GM12891 (cell line): ENCODE results near the gene UBAP1L.
"Not testable (repeated sequence)": the region's sequence is repeated elsewhere in the genome, so short reads cannot be mapped to it uniquely, and the experiment has no call there.

Experiments used
- POLR2A ChIP-seq: IDR thresholded peaks from 2 replicates; pipeline ENCODE4 v1.6.1; 2011; ENCODE audit warnings: low read depth, low read length, control low read depth
- POLR2AphosphoS5 ChIP-seq: IDR thresholded peaks from 2 replicates; pipeline ENCODE4 v1.6.1; 2011; ENCODE audit warnings: low read depth, low read length, control low read depth
- POU2F2 ChIP-seq: IDR thresholded peaks from 2 replicates; pipeline ENCODE4 v1.6.1; 2011; ENCODE audit warnings: low read depth, mild to moderate bottlenecking, control low read depth, low read length, moderate library complexity
- SPI1 ChIP-seq: IDR thresholded peaks from 2 replicates; pipeline ENCODE4 v1.6.1; 2011; ENCODE audit warnings: low read depth, low read length, control low read depth
- TAF1 ChIP-seq: IDR thresholded peaks from 2 replicates; pipeline ENCODE4 v1.6.1; 2011; ENCODE audit warnings: low read depth, low read length, control low read depth

GRCh38 chr15:65093793-65094170 is 21.2 kb downstream of the UBAP1L start:
- not testable (repeated sequence) for TF ChIP-seq POLR2A, SPI1, POLR2AphosphoS5, POU2F2, TAF1
